ENCODE measurements around the gene NAGLU. TPM values are rescaled to one million over a fixed set of nuclear protein-coding genes. Genes with fewer than 3 reads are reported as not detected.

The NAGLU gene
- total and polyA plus RNA-seq, 2 experiments from 2014 or later = 12.0 to 31.2 TPM

- TF ChIP-seq REST (IDR thresholded peaks at IDR 0.05; ENCODE audit: unreplicated experiment) (no peak), ZNF331 (CRISPR knock-in tag; IDR thresholded peaks at IDR 0.05; ENCODE audit: low read depth) (no peak), NANOG (IDR thresholded peaks at IDR 0.05; ENCODE audit: borderline replicate concordance) (no peak), POLR2AphosphoS5 (IDR thresholded peaks at IDR 0.05; ENCODE audit: low read depth) (no peak), ZNF114 (CRISPR knock-in tag; IDR thresholded peaks at IDR 0.05) (no peak), EZH2 (IDR thresholded peaks at IDR 0.05; ENCODE audit: low read depth, unreplicated experiment) (no peak), CREB1 (CRISPR knock-in tag; IDR thresholded peaks at IDR 0.05; ENCODE audit: low read depth) (no peak)
Observed at GRCh38 chr17:42521036-42521435, 15.0 kb upstream of the NAGLU start (continued).

- H3K27me3 Mint-ChIP-seq (ENCODE audit: insufficient read depth, low read depth, poor library complexity) = peaks cover 29% of the 10 kb centered on the region
- Histone ChIP-seq H4K20me1 (replicated peaks; ENCODE audit: insufficient read depth) (peaks cover 14% of the 10 kb centered on the region), H3F3A (replicated peaks; ENCODE audit: low read depth) (peaks cover 15% of the 10 kb centered on the region), H3K4me1 (ENCODE audit: insufficient read depth) (peaks cover 23% of the 10 kb centered on the region), H3K36me3 (ENCODE audit: insufficient read depth) (no peaks in the 10 kb centered on the region), H3K27ac (ENCODE audit: low read depth) (no peak overlapping the region), H2AFZ (no peak overlapping the region), H3K4me2 (no peak overlapping the region), H3K79me2 (replicated peaks; ENCODE audit: insufficient read depth) (no peaks in the 10 kb centered on the region), H3K27me3 (ENCODE audit: insufficient read depth) (no peaks in the 10 kb centered on the region), H3K9me2 (ENCODE audit: insufficient read depth) (no peaks in the 10 kb centered on the region), H3K4me3 (no peak overlapping the region)
- TF ChIP-seq ZNF462 (CRISPR knock-in tag; IDR thresholded peaks at IDR 0.05) = no peak
- TF ChIP-seq CTCF (conservative IDR thresholded peaks at IDR 0.05; ENCODE audit: low read depth in 2 of 2) = no peak
- no peak for TF ChIP-seq JUNB (IDR thresholded peaks at IDR 0.05; ENCODE audit: unreplicated experiment)
- no peak for TF ChIP-seq EZH2 (IDR thresholded peaks at IDR 0.05; ENCODE audit: low read depth, unreplicated experiment)
- TF ChIP-seq NANOG (IDR thresholded peaks at IDR 0.05; ENCODE audit: borderline replicate concordance) = no peak
- TF ChIP-seq CREB1 (CRISPR knock-in tag; IDR thresholded peaks at IDR 0.05; ENCODE audit: low read depth) = no peak
- no peak for TF ChIP-seq ETS1 (IDR thresholded peaks at IDR 0.05)
- no peak for TF ChIP-seq EZH2phosphoT487 (IDR thresholded peaks at IDR 0.05; ENCODE audit: unreplicated experiment)
- TF ChIP-seq ZNF331 (CRISPR knock-in tag; IDR thresholded peaks at IDR 0.05; ENCODE audit: low read depth) = no peak
- TF ChIP-seq ZNF114 (CRISPR knock-in tag; IDR thresholded peaks at IDR 0.05) = no peak
- no peak for ATAC-seq
- H3K36me3 Mint-ChIP-seq (ENCODE audit: low read depth) = peaks cover 26% of the 10 kb centered on the region
- H3K4me3 Mint-ChIP-seq = no peak overlapping the region
- no peak overlapping the region for H3K27ac Mint-ChIP-seq
- no peak for DNase-seq (ENCODE audit: low spot score)
- H3K4me1 Mint-ChIP-seq = peaks cover 44% of the 10 kb centered on the region
- H3K9me3 Mint-ChIP-seq = no peaks in the 10 kb centered on the region
Observed at GRCh38 chr17:42521666-42522262, 14.3 kb upstream of the NAGLU start.
